ENCODE results near the gene EML6. TPM values are rescaled to one million over a fixed set of nuclear protein-coding genes. Genes with fewer than 3 reads are reported as not detected.

Gene EML6
- total and polyA plus RNA-seq, 2 of the 8 experiments (the other 6 are each of a cell fraction or from before 2014, with no cell fraction given): 1.2 to 1.6 TPM

- Histone ChIP-seq H3K4me2 (ENCODE audit: insufficient read depth in 1 of 2, low read depth in 2 of 2, low read length in 2 of 2) (no peak overlapping the region), H3K36me3 (ENCODE audit: control insufficient read depth in 2 of 4, insufficient read depth in 4 of 4, low read length in 3 of 4) (no peaks in the 10 kb centered on the region), H4K8ac (ENCODE audit: extremely low read depth, insufficient read depth, low read length) (no peak overlapping the region), H3K23ac (ENCODE audit: insufficient read length) (no peak overlapping the region), H2BK5ac (ENCODE audit: low read depth, low read length) (no peak overlapping the region), H3K56ac (replicated peaks; ENCODE audit: insufficient read length, low read depth, low read length) (no peak overlapping the region), H2BK120ac (replicated peaks; ENCODE audit: low read depth, low read length) (no peak overlapping the region), H3K79me1 (ENCODE audit: low read depth, low read length) (no peaks in the 10 kb centered on the region), H3K79me2 (ENCODE audit: control insufficient read depth in 1 of 2, insufficient read depth in 2 of 2, low read length in 2 of 2) (peaks cover under 1 to 100% of the 10 kb centered on the region in 2 experiments; a peak in 3 of 4 replicates), H2BK20ac (ENCODE audit: low read length) (no peak overlapping the region), H4K91ac (replicated peaks; ENCODE audit: insufficient read length, low read length) (no peak overlapping the region), H3K4ac (replicated peaks; ENCODE audit: insufficient read length, low read depth, low read length) (no peak overlapping the region), H2BK12ac (ENCODE audit: low read depth, low read length) (no peak overlapping the region), H3K14ac (ENCODE audit: insufficient read length) (no peak overlapping the region), H3K9me3 (ENCODE audit: insufficient read depth in 2 of 2, low read depth in 1 of 2, low read length in 1 of 2) (no peaks in the 10 kb centered on the region), H2AFZ (ENCODE audit: low read length) (no peak overlapping the region), H3K4me1 (replicated peaks in 1 of 4; ENCODE audit: control insufficient read depth in 3 of 4, insufficient read depth in 4 of 4, low read length in 3 of 4) (peaks cover 0 to 6% (median 0%) of the 10 kb centered on the region in 4 experiments; a peak in 2 of 7 replicates), H3K9ac (replicated peaks in 1 of 4; ENCODE audit: extremely low read depth in 1 of 4, low read depth in 3 of 4, low read length in 3 of 4) (no peak overlapping the region), H4K5ac (ENCODE audit: insufficient read length, low read depth, low read length) (no peak overlapping the region), H2BK15ac (ENCODE audit: low read length) (no peak overlapping the region), H3K4me3 (ENCODE audit: extremely low read depth in 1 of 4, insufficient read depth in 2 of 4, low read depth in 3 of 4, low read length in 4 of 4) (no peak overlapping the region), H3K23me2 (ENCODE audit: low read depth, low read length) (no peaks in the 10 kb centered on the region; the same call in 1 of the 2 replicates), H3K27ac (ENCODE audit: low read depth, low read length) (no peak overlapping the region), H3K18ac (ENCODE audit: extremely low read depth, low read length) (no peak overlapping the region), H2AK5ac (ENCODE audit: low read depth, low read length) (no peak overlapping the region), H4K20me1 (replicated peaks in 1 of 2; ENCODE audit: control insufficient read depth in 1 of 2, insufficient read depth in 2 of 2, low read length in 2 of 2) (peaks cover 7% of the 10 kb centered on the region in 2 experiments), H3K27me3 (replicated peaks in 1 of 4; ENCODE audit: control insufficient read depth in 3 of 4, extremely low read depth in 1 of 4, insufficient read depth in 3 of 4, low read length in 3 of 4) (no peaks in the 10 kb centered on the region)
- FAIRE-seq: no peak
- ChIA-PET CTCF (ENCODE audit: partially characterized antibody) (interaction anchor here (0.6 to 1.5 kb wide), 2 partner anchors 12 to 104 kb away, joined by 5 to 8 read pairs; no protein-coding TSS in a partner anchor), POLR2A (ENCODE audit: partially characterized antibody) (interaction anchor here (1.6 kb wide), 1 partner anchor 22 kb away, joined by 3 read pairs; no protein-coding TSS in a partner anchor)
- no peak for DNase-seq (ENCODE audit: low read depth in 1 of 2, low spot score in 2 of 2)
- 58% methylated on average over 2 of the region's 2 CpGs; no CpG with 5 or more reads in 1 of the 2 experiments for WGBS, 2 experiments (ENCODE audit: extremely low coverage in 1 of 2, insufficient coverage in 1 of 2, insufficient read length in 1 of 2, insufficient replicate concordance in 2 of 2, low coverage in 1 of 2, low lambda C conversion rate in 2 of 2, missing lambda C conversion rate in 1 of 2)
- TF ChIP-seq SUZ12 (IDR thresholded peaks at IDR 0.05; ENCODE audit: low read length) (no peak), MAFK (IDR thresholded peaks at IDR 0.05; ENCODE audit: low read depth, low read length) (no peak), SP2 (IDR thresholded peaks at IDR 0.05; ENCODE audit: low read length) (no peak), SIN3A (conservative IDR thresholded peaks at IDR 0.05 in 1 of 2, IDR thresholded peaks at IDR 0.05 in 1 of 2; ENCODE audit: low read depth in 1 of 2, low read length in 2 of 2) (no peak), SP4 (IDR thresholded peaks at IDR 0.05; ENCODE audit: low read length) (no peak)
Measured at GRCh38 chr2:55001716-55002115, 278.3 kb downstream of the EML6 start.
